Subcutaneous abdominal adipose tissue (tissue), 5 donors: ENCODE results near the gene COL5A1.

Experiments used
- H3K27ac ChIP-seq: one replicate; pipeline ENCODE4 v1.7.0; 2013; ENCODE audit warnings: low read depth, mild to moderate bottlenecking, inconsistent platforms, low read length, moderate library complexity
- H3K27me3 ChIP-seq, 5 donors: one replicate each; pipeline ENCODE4 v1.7.0; 2013; ENCODE audit warnings: low read length in 5 of 5, inconsistent platforms in 1 of 5; ENCODE audit not compliant: control insufficient read depth in 5 of 5, insufficient read depth in 4 of 5
- H3K36me3 ChIP-seq, 5 donors: one replicate each; pipeline ENCODE4 v1.7.0; 2013; ENCODE audit warnings: low read length in 5 of 5; ENCODE audit not compliant: control insufficient read depth in 5 of 5, insufficient read depth in 5 of 5
- H3K4me1 ChIP-seq, 5 donors: one replicate each; pipeline ENCODE4 v1.7.0; 2013; ENCODE audit warnings: low read length in 5 of 5, mild to moderate bottlenecking in 3 of 5, moderate library complexity in 1 of 5; ENCODE audit not compliant: control insufficient read depth in 5 of 5, insufficient read depth in 5 of 5
- H3K4me3 ChIP-seq, 5 donors: one replicate each; pipeline ENCODE4 v1.7.0; 2013; ENCODE audit warnings: low read length in 5 of 5, low read depth in 1 of 5
- H3K9ac ChIP-seq, 5 donors: one replicate each; pipeline ENCODE4 v1.7.0; 2013; ENCODE audit warnings: low read length in 5 of 5, mild to moderate bottlenecking in 4 of 5, moderate library complexity in 3 of 5
- H3K9me3 ChIP-seq, 5 donors: one replicate each; pipeline ENCODE4 v1.7.0; 2013; ENCODE audit warnings: low read length in 5 of 5; ENCODE audit not compliant: control insufficient read depth in 5 of 5
- donor health status: healthy.
- donor health status: healthy.
- donor health status: healthy.
- donor health status: healthy.
- donor health status: healthy.

COL5A1 gene

DNA sequence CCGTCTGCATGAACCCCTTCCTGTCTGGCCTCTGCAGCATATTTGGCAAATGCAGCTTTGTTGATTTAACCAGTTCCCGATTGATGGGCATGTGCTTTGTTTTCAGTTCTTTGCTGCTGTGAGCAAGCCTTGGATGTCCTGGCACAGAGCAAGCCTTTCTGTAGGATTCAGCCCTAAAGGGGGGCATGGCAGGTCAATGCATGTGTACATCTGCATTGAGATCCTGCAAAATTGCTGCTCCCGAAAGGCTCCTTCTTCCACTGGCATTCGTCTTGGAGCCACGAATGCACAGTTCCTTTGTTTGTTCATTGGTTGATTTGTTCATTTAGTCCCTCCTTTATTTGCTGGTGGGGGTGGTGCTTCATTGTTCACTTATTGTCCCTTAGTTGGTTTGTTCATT is 34.8 kb downstream of the COL5A1 start:
- Histone ChIP-seq H3K4me3 (no peak overlapping the region), H3K27ac (no peak overlapping the region), H3K4me1 (peaks cover 3 to 15% (median 11%) of the 10 kb centered on the region in 5 donors), H3K9ac (no peak overlapping the region), H3K27me3 (no peaks in the 10 kb centered on the region), H3K9me3 (peaks cover 4 to 12% (median 6%) of the 10 kb centered on the region in 5 donors), H3K36me3 (no peaks in the 10 kb centered on the region)

DNA sequence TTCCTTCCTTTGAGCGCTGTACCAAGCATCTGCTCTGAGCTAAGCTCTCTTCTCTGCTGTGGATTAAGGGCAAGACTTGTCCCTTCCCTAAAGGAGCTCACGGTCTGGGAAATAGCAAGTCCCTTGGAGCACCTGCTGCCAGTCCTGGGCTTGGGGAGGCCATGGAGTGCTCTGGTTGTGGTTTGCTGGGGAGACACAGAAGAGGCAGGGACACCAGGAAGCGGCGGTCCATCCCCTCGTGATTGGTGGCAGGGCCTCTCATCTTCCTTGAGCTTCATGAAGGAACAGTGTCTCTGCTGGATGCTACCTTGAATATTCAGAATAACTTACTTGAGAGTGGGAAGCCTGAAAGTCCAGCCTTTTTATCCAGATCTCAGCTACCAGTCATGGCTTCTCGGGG is 35.3 kb downstream of the COL5A1 start:
- no peaks in the 10 kb centered on the region for H3K36me3 ChIP-seq
- H3K4me3 ChIP-seq, result no peak overlapping the region
- no peaks in the 10 kb centered on the region for H3K27me3 ChIP-seq
- peaks cover 0 to 15% (median 13%) of the 10 kb centered on the region in 5 donors for H3K4me1 ChIP-seq
- no peak overlapping the region for H3K9ac ChIP-seq
- H3K27ac ChIP-seq, result no peak overlapping the region
- H3K9me3 ChIP-seq, result peaks cover 4 to 12% (median 6%) of the 10 kb centered on the region in 5 donors

DNA sequence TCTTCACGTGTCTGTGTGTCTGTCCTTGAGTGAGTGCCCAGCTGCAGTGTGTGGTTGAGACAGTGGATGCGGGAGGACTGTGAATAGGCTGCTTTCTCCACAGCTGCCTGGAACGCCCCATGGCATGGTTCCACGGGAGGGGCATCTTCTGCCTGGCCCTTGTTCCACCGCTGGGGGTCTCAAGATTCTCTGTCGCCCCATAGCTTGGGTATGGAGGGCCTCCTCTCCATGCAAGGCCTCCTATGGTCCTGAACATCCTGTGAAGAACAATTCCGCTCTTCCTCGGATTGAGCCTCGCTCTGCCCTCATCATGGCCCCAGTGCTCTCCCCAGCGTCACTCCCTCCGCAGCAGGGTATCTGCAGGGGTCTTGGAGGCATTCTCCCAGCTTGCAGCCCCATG is 36.1 kb downstream of the COL5A1 start:
- H3K9me3 ChIP-seq, result peaks cover 4 to 12% (median 6%) of the 10 kb centered on the region in 5 donors
- no peak overlapping the region for H3K9ac ChIP-seq
- H3K27ac ChIP-seq, result no peak overlapping the region
- H3K4me3 ChIP-seq, result no peak overlapping the region
- no peaks in the 10 kb centered on the region for H3K36me3 ChIP-seq
- H3K27me3 ChIP-seq, result no peaks in the 10 kb centered on the region
- H3K4me1 ChIP-seq, result peaks cover 0 to 19% (median 15%) of the 10 kb centered on the region in 5 donors

DNA sequence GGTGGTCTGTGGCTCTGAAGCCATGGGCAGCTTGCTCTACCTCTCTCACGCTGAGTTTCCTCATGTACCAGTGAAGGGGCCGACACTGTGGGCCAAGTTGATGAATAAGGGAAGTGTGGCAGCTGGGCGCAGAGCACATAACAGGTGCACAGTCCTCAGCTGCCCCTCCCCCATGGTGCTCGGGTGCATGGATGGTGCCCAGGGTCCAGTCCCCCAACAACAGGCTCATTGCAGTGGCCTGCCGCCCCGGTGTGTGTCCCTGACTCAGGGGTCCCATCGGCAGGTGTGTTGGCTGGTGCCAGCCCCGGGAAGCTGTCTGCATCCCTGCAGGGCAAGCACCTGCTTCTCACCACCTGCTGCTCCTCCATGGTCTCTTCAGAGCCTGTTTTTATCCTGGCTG is 36.6 kb downstream of the COL5A1 start:
- peaks cover 0 to 19% (median 15%) of the 10 kb centered on the region in 5 donors for H3K4me1 ChIP-seq

DNA sequence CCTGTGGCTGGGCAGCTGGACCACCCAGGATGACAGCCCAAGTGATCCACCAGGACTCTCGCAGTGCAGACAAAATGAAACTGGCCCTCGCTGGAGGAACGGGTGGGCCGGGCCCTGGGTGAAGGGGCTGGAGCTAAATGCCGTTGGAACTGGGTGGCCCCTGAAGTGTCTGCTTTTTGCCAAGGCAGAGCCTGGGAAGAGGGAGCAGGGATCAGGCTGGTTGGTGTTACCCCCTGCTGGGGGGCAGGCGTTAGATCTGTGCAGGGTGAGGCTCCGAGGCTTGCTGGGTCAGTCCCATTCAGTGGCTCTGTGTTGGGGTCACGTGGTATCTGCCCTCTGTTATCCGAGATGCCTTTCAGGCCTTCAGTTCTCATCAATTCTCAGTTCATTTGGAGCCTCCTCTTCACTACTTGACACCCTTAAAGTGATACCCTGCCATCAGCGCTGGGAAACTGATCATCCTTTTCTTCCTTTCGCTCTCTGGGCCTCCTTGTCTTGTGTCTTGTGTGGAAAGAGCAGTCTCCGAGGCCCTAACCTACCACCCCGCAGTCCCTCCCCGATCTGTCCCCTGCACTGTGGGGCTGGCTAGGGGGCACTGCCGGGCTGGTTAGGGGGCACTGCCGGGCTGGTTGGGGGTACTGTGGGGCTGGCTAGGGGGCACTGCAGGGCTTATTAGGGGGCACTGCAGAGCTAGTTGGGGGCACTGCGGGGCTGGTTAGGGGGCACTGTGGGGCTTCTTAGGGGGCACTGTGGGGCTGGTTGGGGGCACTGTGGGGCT is 37.3 kb downstream of the COL5A1 start:
- H3K27me3 ChIP-seq, result no peaks in the 10 kb centered on the region
- H3K9me3 ChIP-seq, result peaks cover 4 to 12% (median 6%) of the 10 kb centered on the region in 5 donors
- peaks cover 0 to 19% (median 15%) of the 10 kb centered on the region in 5 donors for H3K4me1 ChIP-seq
- no peak overlapping the region for H3K9ac ChIP-seq
- H3K4me3 ChIP-seq, result no peak overlapping the region
- no peak overlapping the region for H3K27ac ChIP-seq
- no peaks in the 10 kb centered on the region for H3K36me3 ChIP-seq

More for the DNA sequence above, 36.6 kb downstream of the COL5A1 start:
- H3K4me3 ChIP-seq, result no peak overlapping the region
- no peaks in the 10 kb centered on the region for H3K36me3 ChIP-seq
- H3K9me3 ChIP-seq, result peaks cover 4 to 12% (median 6%) of the 10 kb centered on the region in 5 donors
- H3K27me3 ChIP-seq, result no peaks in the 10 kb centered on the region
- no peak overlapping the region for H3K27ac ChIP-seq
- no peak overlapping the region for H3K9ac ChIP-seq

DNA sequence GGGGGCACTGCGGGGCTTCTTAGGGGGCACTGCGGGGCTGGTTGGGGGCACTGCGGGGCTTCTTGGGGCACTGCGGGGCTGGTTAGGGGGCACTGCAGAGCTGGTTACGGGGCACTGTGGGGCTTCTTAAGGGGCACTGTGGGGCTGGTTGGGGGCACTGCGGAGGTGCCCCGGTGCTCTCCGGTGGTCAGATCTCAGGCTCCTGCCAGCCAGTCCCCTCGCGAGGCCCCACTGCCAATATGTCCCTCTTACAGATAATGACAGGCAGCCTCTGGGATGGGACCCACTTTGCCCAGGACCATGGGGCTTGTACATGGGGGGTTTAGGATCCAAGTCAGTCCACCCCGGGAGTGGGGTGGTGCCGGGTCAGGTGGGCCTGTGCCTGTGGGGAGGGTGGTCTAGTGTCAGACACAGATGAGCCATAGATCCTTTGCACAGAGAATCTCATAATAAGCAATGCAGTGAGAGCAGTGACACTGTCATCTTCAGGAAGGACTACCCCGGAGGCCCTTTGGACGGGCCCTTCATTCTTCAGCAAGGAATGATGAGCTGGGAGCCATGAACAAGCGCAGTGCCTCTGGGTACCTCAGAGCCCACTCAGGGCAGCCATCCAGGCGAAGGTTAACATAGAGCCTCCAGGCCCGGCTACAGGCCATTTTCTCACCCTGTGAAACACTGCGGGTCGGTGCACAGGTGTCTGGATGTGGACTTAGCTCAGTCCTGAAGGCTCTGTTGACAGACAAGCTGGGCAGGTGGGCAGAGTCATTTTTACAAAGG is 38.2 kb downstream of the COL5A1 start:
- no peak overlapping the region for H3K4me3 ChIP-seq
- H3K4me1 ChIP-seq, result peaks cover 0 to 19% (median 15%) of the 10 kb centered on the region in 5 donors
- peaks cover 4 to 12% (median 6%) of the 10 kb centered on the region in 5 donors for H3K9me3 ChIP-seq
- H3K36me3 ChIP-seq, result peaks cover 0 to 7% (median 0%) of the 10 kb centered on the region in 5 donors
- H3K27ac ChIP-seq, result no peak overlapping the region
- H3K27me3 ChIP-seq, result no peaks in the 10 kb centered on the region
- H3K9ac ChIP-seq, result no peak overlapping the region

DNA sequence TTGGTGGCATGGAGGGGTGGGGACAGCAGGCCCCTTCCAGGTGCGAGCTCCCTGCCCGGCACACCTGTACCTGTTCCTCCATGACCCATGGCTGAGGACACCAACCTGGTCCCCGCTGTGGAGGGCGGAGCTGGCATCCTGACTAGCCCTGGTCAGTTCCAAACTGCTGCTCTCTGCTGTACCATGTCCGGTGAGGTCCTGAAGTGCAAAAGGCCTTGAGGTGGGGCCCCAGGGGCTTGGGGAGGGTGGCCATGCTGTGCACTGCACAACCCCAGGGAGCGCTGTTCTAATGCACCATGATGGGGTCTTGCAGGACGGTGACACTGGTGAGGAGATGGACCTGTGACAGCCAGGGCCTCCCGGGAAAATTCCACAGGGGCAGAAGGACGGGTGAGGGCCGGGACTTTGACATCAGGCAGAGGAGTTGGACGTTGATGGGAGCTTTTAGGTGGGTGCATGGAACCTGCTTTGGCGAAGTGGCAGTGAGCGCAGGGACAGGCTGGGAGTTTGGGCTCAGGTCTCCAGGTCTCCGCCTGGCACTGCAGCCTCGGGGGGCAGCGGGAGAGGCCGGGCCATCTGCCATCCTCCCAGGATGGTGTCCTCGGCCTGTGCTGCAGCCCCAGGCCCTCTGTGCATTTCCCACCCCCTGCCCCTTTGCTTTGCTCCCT is 38.9 kb downstream of the COL5A1 start:
- Histone ChIP-seq H3K9me3 (peaks cover 1 to 9% (median 3%) of the 10 kb centered on the region in 5 donors), H3K9ac (no peak overlapping the region), H3K27ac (no peak overlapping the region), H3K4me3 (no peak overlapping the region), H3K4me1 (peaks cover 0 to 19% (median 15%) of the 10 kb centered on the region in 5 donors), H3K36me3 (peaks cover 0 to 8% (median 4%) of the 10 kb centered on the region in 5 donors), H3K27me3 (no peaks in the 10 kb centered on the region)

DNA sequence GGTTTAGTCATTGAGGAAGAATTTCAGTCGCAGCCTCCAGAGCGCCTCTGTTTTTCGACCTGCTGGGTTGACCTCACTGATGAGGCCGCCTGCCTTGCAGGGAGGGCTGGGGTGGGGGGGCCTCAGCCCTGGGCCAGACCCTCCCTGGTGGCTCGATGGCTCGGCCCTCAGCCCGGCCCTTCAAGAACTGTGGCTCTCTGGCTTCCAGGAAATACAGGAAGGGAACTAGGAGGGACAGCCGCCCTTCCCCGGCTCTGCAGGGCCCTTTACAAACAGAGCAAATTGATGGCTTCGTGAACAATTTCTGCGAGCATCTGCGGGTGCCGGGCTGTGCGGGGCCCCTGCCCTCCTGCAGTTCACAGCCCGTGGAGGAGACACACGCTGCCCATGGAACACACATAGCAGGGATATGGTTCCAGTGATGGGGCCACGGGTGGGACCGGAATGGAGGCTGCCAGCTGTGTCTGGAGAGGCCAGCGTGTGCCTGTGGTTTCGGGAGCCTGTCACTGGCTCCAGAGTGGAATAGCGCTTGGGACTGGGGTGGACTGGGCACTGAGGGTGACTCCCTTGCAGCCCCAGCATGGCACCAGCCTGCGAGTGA is 39.6 kb downstream of the COL5A1 start:
- Histone ChIP-seq H3K4me1 (peaks cover 0 to 19% (median 15%) of the 10 kb centered on the region in 5 donors), H3K4me3 (no peak overlapping the region), H3K36me3 (peaks cover 0 to 8% (median 4%) of the 10 kb centered on the region in 5 donors), H3K27me3 (no peaks in the 10 kb centered on the region), H3K9ac (no peak overlapping the region), H3K27ac (no peak overlapping the region), H3K9me3 (peaks cover 0 to 3% (median 0%) of the 10 kb centered on the region in 5 donors)

DNA sequence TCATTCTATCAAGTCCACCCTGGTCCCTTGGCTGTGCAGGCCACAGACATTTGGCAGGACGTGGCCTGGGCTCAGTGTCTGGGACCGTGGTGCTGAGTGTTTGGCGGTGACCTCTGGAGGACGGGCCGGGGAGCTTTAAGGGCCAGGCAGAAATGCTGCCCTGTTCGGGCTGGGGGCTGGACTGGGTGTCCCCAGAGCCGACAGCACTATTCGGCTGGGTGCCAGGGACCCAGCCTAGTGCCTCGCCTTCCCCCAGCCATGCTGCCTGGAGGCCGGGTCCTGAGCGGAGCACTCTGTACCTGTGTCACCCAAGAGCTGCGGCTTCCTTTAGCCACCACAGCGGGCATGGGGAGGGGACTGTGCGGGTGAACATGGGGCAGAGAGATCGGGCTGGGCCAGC is 40.4 kb downstream of the COL5A1 start:
- no peaks in the 10 kb centered on the region for H3K9me3 ChIP-seq
- peaks cover 0 to 19% (median 15%) of the 10 kb centered on the region in 5 donors for H3K4me1 ChIP-seq
- H3K4me3 ChIP-seq, result no peak overlapping the region
- peaks cover 0 to 8% (median 4%) of the 10 kb centered on the region in 5 donors for H3K36me3 ChIP-seq
- no peaks in the 10 kb centered on the region for H3K27me3 ChIP-seq
- H3K9ac ChIP-seq, result no peak overlapping the region
- H3K27ac ChIP-seq, result no peak overlapping the region
